Heart left ventricle (tissue), 16 donors: ENCODE measurements around the gene PPFIBP1. TPM values are rescaled to one million over a fixed set of nuclear protein-coding genes. Genes with fewer than 3 reads are reported as not detected.
"Not testable (repeated sequence)": the region's sequence is repeated elsewhere in the genome, so short reads cannot be mapped to it uniquely, and the experiment has no call there.

ENCODE experiments used
- ATAC-seq, 4 donors: fragments of 200-7000 bp; cut with Tn5 transposase; one replicate each; pipeline ENCODE4 v1.9.1; 2020 to 2022; ENCODE audit warnings: moderate library complexity in 4 of 4, mild to moderate bottlenecking in 3 of 4, moderate number of reproducible peaks in 1 of 4
- DNase-seq, 5 donors: peaks; one replicate each; pipeline ENCODE4 v3.0.0-alpha.2; 2020
- H3K27ac ChIP-seq, 12 donors: fragments of 200-600 bp; sonication (generic) in 4 of 12; one replicate each; pipeline versions ENCODE4 v1.5.0 to v1.8.0; 2016 to 2022; ENCODE audit warnings: mild to moderate bottlenecking in 2 of 12
- H3K27me3 ChIP-seq, 9 donors: fragments of 200-600 bp; sonication (generic) in 2 of 9; one replicate each; pipeline versions ENCODE4 v1.5.1 to v1.8.0; 2016 to 2022; ENCODE audit warnings: mild to moderate bottlenecking in 3 of 9
- H3K36me3 ChIP-seq, 9 donors: fragments of 200-600 bp; sonication (generic) in 2 of 9; one replicate each; pipeline versions ENCODE4 v1.5.0 to v1.8.0; 2018 to 2022; ENCODE audit warnings: mild to moderate bottlenecking in 2 of 9
- H3K4me1 ChIP-seq, 12 donors: fragments of 200-600 bp; sonication (generic) in 4 of 12; one replicate each; pipeline versions ENCODE4 v1.5.0 to v1.8.0; 2016 to 2022; ENCODE audit warnings: mild to moderate bottlenecking in 3 of 12
- H3K4me3 ChIP-seq, 12 donors: fragments of 200-600 bp; sonication (generic) in 4 of 12; one replicate each; pipeline versions ENCODE4 v1.5.0 to v1.8.0; 2017 to 2022; ENCODE audit warnings: mild to moderate bottlenecking in 9 of 12, moderate library complexity in 4 of 12
- H3K9me3 ChIP-seq, 12 donors: fragments of 200-600 bp; sonication (generic) in 4 of 12; one replicate each; pipeline versions ENCODE4 v1.5.0 to v1.8.0; 2016 to 2022; ENCODE audit warnings: mild to moderate bottlenecking in 1 of 12
- POLR2A ChIP-seq, 2 donors: fragments of 450-650 bp; IDR thresholded peaks; one replicate each; pipeline ENCODE4 v1.6.1; 2017; ENCODE audit warnings: antibody characterized with exemption in 2 of 2, mild to moderate bottlenecking in 2 of 2, moderate library complexity in 2 of 2
- WGBS, 4 donors: extraction: QIAGEN DNeasy Blood & Tissue Kit in 2 of 4; methylation state at CpG; one replicate each; pipeline versions ENCODE4 v1.1.5 to v1.1.7; 2013 to 2018; 5-methylcytosine and 5-hydroxymethylcytosine counted together
- intact Hi-C, 10 donors: fragments of 100-400 bp; cut with DNase I; formaldehyde crosslinking; loops; one replicate each; pipeline versions ENCODE4 v1.11.1 to v1.14.2; 2022
- polyA plus RNA-seq, 2 donors: library from polyadenylated mRNA; stranded (reverse); fragments of 200-250 nt; gene quantifications; one replicate each; pipeline ENCODE4 v1.2.3, GENCODE V29; 2013
- total RNA-seq, 9 donors: library from RNA; depleted of rRNA in 2 of 9; stranded (reverse); fragments of >200 nt in 2 of 9; fragmentation: NEBNext Ultra II Directional in 3 of 9; extraction: Animal tissue kit (Norgen Biotek cat#: 25700) in 3 of 9; gene quantifications; one replicate each; pipeline versions ENCODE4 v1.1.0 to v1.2.4, GENCODE V29; 2016 to 2023
- TF ChIP-seq, protein P1 (sequence below), 12 donors: fragments of 200-600 bp; sonication (generic) in 4 of 12; IDR thresholded peaks; one replicate each; pipeline versions ENCODE4 v1.5.0 to v1.8.0; 2018 to 2022; ENCODE audit warnings: antibody characterized with exemption in 12 of 12, mild to moderate bottlenecking in 5 of 12
- donor health status: ischemic (EF 13 %, LVEDD 7.1; RV severe dilation, severe dysfunction).
- donor health status: healthy with polysubstance abuse.
- donor health status: DM: no; HTN: yes; CAD: no.
- donor health status: DM: no; HTN: no; CAD: no.
- donor health status: ischemic (EF 25% LVEDD 6.9; RV normal size, moderate dysfunction).
- donor health status: ischemic (EF 25% LVEDD 5.7; RV mildly dilated, moderate dysfunction).
- donor health status: healthy.
- donor health status: DM: yes; HTN: yes; CAD: no.
- donor health status: ischemic (EF 35%, LVEDD 5.7; RV mildly dilated, moderate dysfunction).
- donor health status: nonischemic (EF 11% LVEDD 7.7; RV severe dilation, severe dysfunction).
- donor health status: DM: yes; HTN: yes; CAD: no.
- donor health status: PGD.
- donor health status: ischemic (EF 29% LVEDD 5.4; RV normal size, mild dysfunction).
- donor health status: nonischemic (EF 23%, LVEDD 6.1; RV moderate dilation, normal function).

The PPFIBP1 gene
- total and polyA plus RNA-seq, 11 donors: 48.7 to 413 (median 265) TPM

DNA sequence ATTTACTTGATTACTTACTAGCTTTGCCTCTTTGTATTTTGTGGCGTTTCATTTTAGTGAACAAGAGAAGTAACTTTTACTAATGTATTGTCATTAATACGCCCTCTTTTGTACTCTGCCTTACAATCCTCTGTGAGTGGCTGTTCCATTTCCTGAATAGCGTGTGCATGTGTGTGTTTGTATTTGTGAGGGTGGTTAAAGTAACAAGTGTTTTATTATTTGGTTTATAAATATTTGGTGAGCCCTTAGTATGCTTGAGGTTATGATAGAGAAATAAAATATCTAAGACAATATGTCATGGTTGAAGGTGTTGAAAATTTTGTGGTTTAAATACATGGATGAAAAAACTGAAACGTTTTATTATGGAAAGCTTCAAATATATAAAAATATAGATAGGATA is 100.6 kb downstream of the PPFIBP1 start:
- no peaks in the 10 kb centered on the region for H3K36me3 ChIP-seq
- no peaks in the 10 kb centered on the region for H3K27me3 ChIP-seq
- TF ChIP-seq, protein P1, sequence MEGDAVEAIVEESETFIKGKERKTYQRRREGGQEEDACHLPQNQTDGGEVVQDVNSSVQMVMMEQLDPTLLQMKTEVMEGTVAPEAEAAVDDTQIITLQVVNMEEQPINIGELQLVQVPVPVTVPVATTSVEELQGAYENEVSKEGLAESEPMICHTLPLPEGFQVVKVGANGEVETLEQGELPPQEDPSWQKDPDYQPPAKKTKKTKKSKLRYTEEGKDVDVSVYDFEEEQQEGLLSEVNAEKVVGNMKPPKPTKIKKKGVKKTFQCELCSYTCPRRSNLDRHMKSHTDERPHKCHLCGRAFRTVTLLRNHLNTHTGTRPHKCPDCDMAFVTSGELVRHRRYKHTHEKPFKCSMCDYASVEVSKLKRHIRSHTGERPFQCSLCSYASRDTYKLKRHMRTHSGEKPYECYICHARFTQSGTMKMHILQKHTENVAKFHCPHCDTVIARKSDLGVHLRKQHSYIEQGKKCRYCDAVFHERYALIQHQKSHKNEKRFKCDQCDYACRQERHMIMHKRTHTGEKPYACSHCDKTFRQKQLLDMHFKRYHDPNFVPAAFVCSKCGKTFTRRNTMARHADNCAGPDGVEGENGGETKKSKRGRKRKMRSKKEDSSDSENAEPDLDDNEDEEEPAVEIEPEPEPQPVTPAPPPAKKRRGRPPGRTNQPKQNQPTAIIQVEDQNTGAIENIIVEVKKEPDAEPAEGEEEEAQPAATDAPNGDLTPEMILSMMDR (IDR thresholded peaks at IDR 0.05): no peak
- no peak for TF ChIP-seq POLR2A (IDR thresholded peaks at IDR 0.05)
- ATAC-seq (no peak), DNase-seq (no peak)
- intact Hi-C loops: no loop called here
- no peak overlapping the region for H3K4me3 ChIP-seq
- peaks cover 0 to 68% (median 34%) of the 10 kb centered on the region in 12 donors for H3K4me1 ChIP-seq
- H3K27ac ChIP-seq: peak overlapping the region in 1 of 12 donors; percentile 32
- no peaks in the 10 kb centered on the region for H3K9me3 ChIP-seq
- WGBS, 4 donors: 57 to 76% (median 63%) methylated on average over 4 of the region's 4 CpGs

DNA sequence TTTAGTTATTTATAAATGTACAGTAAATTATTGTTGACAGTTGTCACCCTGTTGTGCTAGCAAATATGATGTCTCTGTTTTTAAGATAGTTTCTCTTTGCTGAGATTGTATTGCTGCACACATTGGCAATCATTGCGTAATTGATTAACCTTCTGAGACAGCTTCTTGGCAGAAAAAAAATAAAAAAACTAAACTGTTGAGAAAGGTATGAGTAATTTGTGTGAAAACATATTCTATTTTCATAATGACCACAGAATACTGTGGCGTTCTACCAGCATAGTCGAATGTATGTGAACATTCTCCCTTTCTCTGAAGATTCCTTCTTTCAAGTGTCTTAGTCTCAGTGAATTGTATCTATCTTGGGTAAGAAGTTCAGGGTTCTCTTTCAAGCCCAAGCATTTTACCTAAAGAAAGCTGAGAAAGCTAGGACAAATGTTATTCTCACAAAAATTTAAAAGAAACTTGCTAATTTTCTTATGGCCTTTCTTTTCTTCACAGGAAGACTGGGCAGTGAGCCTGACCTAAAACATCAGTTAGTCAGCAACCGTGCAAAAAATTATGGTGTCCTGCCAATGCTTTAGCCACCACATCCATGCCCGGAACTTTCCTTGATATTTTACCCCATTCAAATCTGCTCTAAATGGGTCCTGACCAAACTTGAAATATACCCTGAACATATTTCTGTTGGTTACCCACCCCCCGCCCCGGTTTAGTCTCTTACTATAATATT is 103.3 kb downstream of the PPFIBP1 start:
- WGBS, 4 donors: 64 to 67% (median 66%) methylated on average over 7 of the region's 7 CpGs
- intact Hi-C loops: loop anchor here in 1 of 10 donors (5.0 kb wide), 1 partner anchor 45 kb away; no protein-coding TSS in a partner anchor

DNA sequence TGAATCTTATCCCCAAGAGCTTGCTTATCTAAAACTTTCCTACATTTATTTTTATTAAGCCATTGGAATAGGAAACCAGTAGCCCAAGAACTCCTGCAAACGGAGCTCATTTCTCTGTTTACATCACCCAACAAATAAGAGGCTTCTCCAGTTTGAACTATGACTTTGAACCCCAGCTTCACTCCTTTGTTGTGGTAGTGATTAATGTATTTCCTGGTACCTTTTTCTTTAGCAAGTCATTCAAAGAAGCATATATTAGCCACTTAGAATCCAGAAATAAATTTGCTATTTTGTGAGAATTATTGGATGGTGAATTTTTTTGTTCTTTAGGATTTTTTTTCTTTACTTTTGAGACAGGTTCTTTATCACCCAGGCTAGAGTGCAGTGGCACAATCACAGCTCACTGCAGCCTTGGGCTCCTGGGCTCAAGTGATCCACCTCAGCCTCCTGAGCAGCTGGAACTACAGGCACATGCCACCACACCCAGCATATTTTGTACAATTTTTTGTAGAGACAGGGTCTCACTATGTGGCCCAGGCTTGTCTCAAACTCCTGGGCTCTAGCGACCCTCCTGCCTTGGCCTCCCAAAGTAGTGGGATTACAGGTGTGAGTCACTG is 104.0 kb downstream of the PPFIBP1 start:
- DNase-seq, H3K9me3 ChIP-seq, ATAC-seq, H3K36me3 ChIP-seq, H3K27me3 ChIP-seq, H3K4me3 ChIP-seq: not testable (repeated sequence)
- H3K27ac ChIP-seq: peak overlapping the region in 4 of 12 donors; percentile 14 to 58 (median 25)
- intact Hi-C loops: loop anchor here in 1 of 10 donors (5.0 kb wide), 1 partner anchor 46 kb away; no protein-coding TSS in a partner anchor
- 68 to 76% (median 69%) methylated on average over 2 of the region's 2 CpGs for WGBS, 4 donors
- peaks cover 0 to 68% (median 38%) of the 10 kb centered on the region in 12 donors for H3K4me1 ChIP-seq

More for the DNA sequence above, 103.3 kb downstream of the PPFIBP1 start:
- peak in 1 of 4 donors; percentile 50 for ATAC-seq
- Histone ChIP-seq H3K4me3 (no peak overlapping the region), H3K27me3 (no peaks in the 10 kb centered on the region), H3K4me1 (peaks cover 0 to 65% (median 36%) of the 10 kb centered on the region in 12 donors), H3K36me3 (no peaks in the 10 kb centered on the region), H3K9me3 (no peaks in the 10 kb centered on the region), H3K27ac (peak overlapping the region in 6 of 12 donors; percentile 11 to 58 (median 28))
- TF ChIP-seq, protein P1 (IDR thresholded peaks at IDR 0.05): no peak
- TF ChIP-seq POLR2A (IDR thresholded peaks at IDR 0.05): no peak
- DNase-seq: no peak

DNA sequence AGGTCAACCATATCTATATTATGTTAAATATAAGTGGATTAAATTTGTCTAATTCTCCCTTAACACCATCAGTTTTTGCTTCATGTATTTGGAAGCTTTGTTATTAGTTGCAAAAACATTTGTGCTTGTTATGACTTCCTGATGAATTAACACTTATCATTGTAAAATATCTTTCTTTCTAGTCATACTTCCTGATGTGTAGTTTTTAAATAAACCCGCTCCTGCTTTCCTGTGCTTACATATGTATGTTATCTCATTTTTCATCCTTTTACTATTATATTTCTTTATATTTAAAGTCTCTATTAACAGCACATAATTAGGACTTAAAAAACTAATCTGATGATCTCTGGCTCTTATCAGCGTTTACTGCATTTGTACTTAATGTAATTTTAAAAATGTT is 106.2 kb downstream of the PPFIBP1 start:
- WGBS, 4 donors: 59 to 70% (median 66%) methylated on average over 2 of the region's 2 CpGs
- not testable (repeated sequence) for DNase-seq, H3K4me3 ChIP-seq, H3K27me3 ChIP-seq, H3K27ac ChIP-seq, H3K9me3 ChIP-seq, ATAC-seq
- H3K36me3 ChIP-seq: peaks cover 0 to 19% (median 9%) of the 10 kb centered on the region in 9 donors
- peaks cover 0 to 59% (median 35%) of the 10 kb centered on the region in 12 donors for H3K4me1 ChIP-seq
- intact Hi-C loops: loop anchor here in 5 of 10 donors (5.0 to 10.0 kb wide), 4 partner anchors 98 to 195 kb away; partner anchors contain the start of gene PPFIBP1 (in 1 of the 5)

DNA sequence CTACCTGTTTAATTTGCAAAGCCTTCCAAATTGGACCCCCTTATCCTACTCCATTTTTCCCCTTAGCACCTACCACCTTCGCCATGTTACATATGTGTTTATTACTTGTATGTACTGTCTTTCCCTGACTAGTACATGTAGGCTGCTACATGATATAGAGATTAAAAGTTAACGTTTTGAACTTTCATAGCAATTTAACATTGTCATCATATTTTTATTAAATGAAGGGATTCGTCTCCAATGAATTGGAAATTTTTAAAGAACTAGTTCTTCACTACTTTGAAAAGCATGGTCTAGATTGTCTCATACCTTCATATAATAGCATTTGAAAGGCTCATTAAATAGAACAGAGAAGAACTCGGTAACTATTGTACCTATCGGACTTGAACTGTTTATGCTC is 107.4 kb downstream of the PPFIBP1 start:
- intact Hi-C loops: loop anchor here in 5 of 10 donors (5.0 to 10.0 kb wide), 4 partner anchors 99 to 197 kb away; partner anchors contain the start of gene PPFIBP1 (in 1 of the 5)
- no peak for DNase-seq
- WGBS, 4 donors: 87 to 91% (median 90%) methylated on average over 5 of the region's 5 CpGs
- H3K36me3 ChIP-seq: peaks cover 0 to 24% (median 9%) of the 10 kb centered on the region in 9 donors
- H3K27ac ChIP-seq: peak overlapping the region in 2 of 12 donors; percentile 21 to 30
- no peak for TF ChIP-seq POLR2A (IDR thresholded peaks at IDR 0.05)
- TF ChIP-seq, protein P1 (IDR thresholded peaks at IDR 0.05): no peak
- no peak for ATAC-seq
- H3K4me3 ChIP-seq: no peak overlapping the region
- no peaks in the 10 kb centered on the region for H3K27me3 ChIP-seq
- H3K9me3 ChIP-seq: no peaks in the 10 kb centered on the region
- H3K4me1 ChIP-seq: peaks cover 0 to 60% (median 33%) of the 10 kb centered on the region in 12 donors
